ENCODE results near the gene RASGRP1. TPM values are rescaled to one million over a fixed set of nuclear protein-coding genes. Genes with fewer than 3 reads are reported as not detected.

Gene RASGRP1
- total and polyA plus RNA-seq, 10 of the 15 experiments (the other 5 are each of a cell fraction or from before 2014, with no cell fraction given) = 5.6 to 234 (median 20.9) TPM

GRCh38 chr15:38538328-38539007, 26.1 kb downstream of the RASGRP1 start:
- POLR2A ChIA-PET = interaction anchor here (0.6 kb wide), 1 partner anchor 24 kb away, joined by 3 read pairs; no protein-coding TSS in a partner anchor
- in situ Hi-C loops (cut with MboI) (no loop called here), intact Hi-C loops (cut with micrococcal nuclease; ENCODE audit: unreplicated experiment) (no loop called here)
- Histone ChIP-seq H3K27ac (ENCODE audit: control insufficient read depth, insufficient read depth) (no peak overlapping the region), H2AFZ (ENCODE audit: control insufficient read depth, low read depth, low read length) (no peak overlapping the region), H3K27me3 (replicated peaks in 1 of 2; ENCODE audit: control insufficient read depth in 2 of 2, insufficient read depth in 2 of 2, low read length in 1 of 2) (no peaks in the 10 kb centered on the region), H4K20me1 (ENCODE audit: control insufficient read depth, insufficient read depth) (no peaks in the 10 kb centered on the region; the same call in 1 of the 2 replicates), H3K36me3 (ENCODE audit: control insufficient read depth in 2 of 2, insufficient read depth in 2 of 2, low read length in 1 of 2) (peaks cover 3% of the 10 kb centered on the region in 2 experiments; a peak in 3 of 4 replicates), H3K4me2 (ENCODE audit: control insufficient read depth, insufficient read depth) (no peak overlapping the region), H3K9me3 (replicated peaks; ENCODE audit: control insufficient read depth, insufficient read depth, low read length) (no peaks in the 10 kb centered on the region), H3K79me2 (ENCODE audit: control insufficient read depth, insufficient read depth, low read length) (peaks cover 1% of the 10 kb centered on the region; the same call in 1 of the 2 replicates), H3K4me1 (ENCODE audit: control insufficient read depth, insufficient read depth, low read length) (no peaks in the 10 kb centered on the region), H3K9ac (ENCODE audit: control insufficient read depth, insufficient read depth, low read length) (no peak overlapping the region), H3K4me3 (no peak overlapping the region)
- no peak for DNase-seq (ENCODE audit: low read depth, low spot score)
- RAD21 ChIA-PET (ENCODE audit: unreplicated experiment) = interaction anchor here (0.9 kb wide), 1 partner anchor 134 kb away, joined by 3 read pairs; no protein-coding TSS in a partner anchor
- SMC1A ChIA-PET (ENCODE audit: uncharacterized antibody, unreplicated experiment) = interaction anchor here (0.9 kb wide), 2 partner anchors 11 to 15 kb away, joined by 3 to 4 read pairs; no protein-coding TSS in a partner anchor
- ATAC-seq = no peak
- BruUV-seq (replicated peaks) = no TSS peak
- CTCF ChIA-PET = interaction anchor here (0.7 to 1.9 kb wide), 3 partner anchors 13 to 476 kb away, joined by 3 to 4 read pairs (median 3); no protein-coding TSS in a partner anchor
- WGBS (ENCODE audit: insufficient coverage, insufficient replicate concordance, low lambda C conversion rate, missing lambda C conversion rate) = 76% methylated on average over 8 of the region's 8 CpGs
- 0 out of 2 replicates have a peak, but pooled peaks have one; percentile 17 for TF ChIP-seq ZNF24 (IDR thresholded peaks at IDR 0.05)
- no peak for TF ChIP-seq MEF2A (IDR thresholded peaks at IDR 0.05; ENCODE audit: insufficient read depth, low read depth, low read length)
- no peak for FAIRE-seq

DNA sequence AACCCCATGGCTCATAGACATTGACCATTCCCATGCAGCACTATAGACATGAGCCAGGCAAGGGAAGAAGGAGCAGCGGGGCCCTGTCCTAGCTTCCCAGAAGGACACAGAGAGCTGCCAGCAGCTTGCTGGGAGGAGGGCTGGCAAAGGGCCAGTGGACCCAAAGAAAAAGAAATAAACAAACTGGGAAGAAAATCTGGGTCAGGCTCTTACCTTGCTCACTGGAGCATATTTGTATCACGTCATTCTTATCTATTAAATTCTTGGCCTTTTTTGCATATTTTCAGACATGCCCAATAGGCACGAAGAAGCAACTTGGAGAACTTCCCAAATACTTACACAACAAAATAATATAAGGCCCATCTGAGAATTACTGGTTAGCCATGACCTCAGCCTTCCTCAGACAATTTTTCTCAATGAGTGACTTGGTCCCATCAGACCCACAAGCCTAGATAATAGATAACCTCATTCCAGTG, 28.4 kb downstream of the RASGRP1 start:
- Histone ChIP-seq H3K36me3 (ENCODE audit: control insufficient read depth in 2 of 2, insufficient read depth in 2 of 2, low read length in 1 of 2) (peaks cover 3 to 8% of the 10 kb centered on the region in 2 experiments; a peak in 3 of 4 replicates), H2AFZ (ENCODE audit: control insufficient read depth, low read depth, low read length) (no peak overlapping the region), H3K79me2 (ENCODE audit: control insufficient read depth, insufficient read depth, low read length) (no peaks in the 10 kb centered on the region; the same call in 1 of the 2 replicates), H3K4me1 (ENCODE audit: control insufficient read depth, insufficient read depth, low read length) (no peaks in the 10 kb centered on the region), H4K20me1 (ENCODE audit: control insufficient read depth, insufficient read depth) (no peaks in the 10 kb centered on the region; the same call in 1 of the 2 replicates), H3K27ac (ENCODE audit: control insufficient read depth, insufficient read depth) (no peak overlapping the region), H3K9ac (ENCODE audit: control insufficient read depth, insufficient read depth, low read length) (no peak overlapping the region), H3K27me3 (replicated peaks in 1 of 2; ENCODE audit: control insufficient read depth in 2 of 2, insufficient read depth in 2 of 2, low read length in 1 of 2) (no peaks in the 10 kb centered on the region), H3K4me2 (ENCODE audit: control insufficient read depth, insufficient read depth) (no peak overlapping the region), H3K4me3 (no peak overlapping the region), H3K9me3 (replicated peaks; ENCODE audit: control insufficient read depth, insufficient read depth, low read length) (no peaks in the 10 kb centered on the region)
- no peak for DNase-seq (ENCODE audit: low read depth, low spot score)
- SMC1A ChIA-PET (ENCODE audit: uncharacterized antibody, unreplicated experiment) = interaction anchor here (1.0 to 1.5 kb wide), 2 partner anchors 16 to 116 kb away, joined by 3 to 4 read pairs; no protein-coding TSS in a partner anchor
- POLR2A ChIA-PET = no interaction called here
- in situ Hi-C loops (cut with MboI) (no loop called here), intact Hi-C loops (cut with micrococcal nuclease; ENCODE audit: unreplicated experiment) (no loop called here)
- no peak for FAIRE-seq
- no peak for ATAC-seq
- CTCF ChIA-PET = interaction anchor here (1.6 to 3.3 kb wide), 2 partner anchors 154 to 163 kb away, joined by 6 to 14 read pairs; no protein-coding TSS in a partner anchor
- no TSS peak for BruUV-seq (replicated peaks)
- 68% methylated on average over 3 of the region's 3 CpGs for WGBS (ENCODE audit: insufficient coverage, insufficient replicate concordance, low lambda C conversion rate, missing lambda C conversion rate)
- RAD21 ChIA-PET (ENCODE audit: unreplicated experiment) = interaction anchor here (1.4 to 1.5 kb wide), 2 partner anchors 28 to 155 kb away, joined by 4 read pairs; no protein-coding TSS in a partner anchor
- TF ChIP-seq IKZF1 (conservative IDR thresholded peaks at IDR 0.05) (no peak), NR2C1 (IDR thresholded peaks at IDR 0.05) (no peak), SMAD5 (IDR thresholded peaks at IDR 0.05; ENCODE audit: low read depth) (no peak), BMI1 (IDR thresholded peaks at IDR 0.05; ENCODE audit: borderline replicate concordance) (no peak), ZSCAN29 (IDR thresholded peaks at IDR 0.05) (no peak), FOXM1 (IDR thresholded peaks at IDR 0.05; ENCODE audit: low read depth, low read length) (no peak), RAD51 (IDR thresholded peaks at IDR 0.05) (no peak), MEF2B (IDR thresholded peaks at IDR 0.05; ENCODE audit: partially characterized antibody, poor library complexity, severe bottlenecking) (no peak), ZNF687 (IDR thresholded peaks at IDR 0.05) (no peak), STAT1 (conservative IDR thresholded peaks at IDR 0.05) (no peak)

Data from GM12878 (cell line).